GM19240 (cell line): ENCODE results near the gene PTGDS.

Experiments
- DNase-seq: peaks from one replicate; pipeline ENCODE4 v3.0.0; 2011; ENCODE audit warnings: low spot score; ENCODE audit not compliant: insufficient read length

The PTGDS gene

GRCh38 chr9:136945333-136946227, 31.7 kb upstream of the PTGDS start:
- no peak for DNase-seq

- DNase-seq, result no peak
Observed at GRCh38 chr9:136946228-136947027, 30.9 kb upstream of the PTGDS start.

DNA sequence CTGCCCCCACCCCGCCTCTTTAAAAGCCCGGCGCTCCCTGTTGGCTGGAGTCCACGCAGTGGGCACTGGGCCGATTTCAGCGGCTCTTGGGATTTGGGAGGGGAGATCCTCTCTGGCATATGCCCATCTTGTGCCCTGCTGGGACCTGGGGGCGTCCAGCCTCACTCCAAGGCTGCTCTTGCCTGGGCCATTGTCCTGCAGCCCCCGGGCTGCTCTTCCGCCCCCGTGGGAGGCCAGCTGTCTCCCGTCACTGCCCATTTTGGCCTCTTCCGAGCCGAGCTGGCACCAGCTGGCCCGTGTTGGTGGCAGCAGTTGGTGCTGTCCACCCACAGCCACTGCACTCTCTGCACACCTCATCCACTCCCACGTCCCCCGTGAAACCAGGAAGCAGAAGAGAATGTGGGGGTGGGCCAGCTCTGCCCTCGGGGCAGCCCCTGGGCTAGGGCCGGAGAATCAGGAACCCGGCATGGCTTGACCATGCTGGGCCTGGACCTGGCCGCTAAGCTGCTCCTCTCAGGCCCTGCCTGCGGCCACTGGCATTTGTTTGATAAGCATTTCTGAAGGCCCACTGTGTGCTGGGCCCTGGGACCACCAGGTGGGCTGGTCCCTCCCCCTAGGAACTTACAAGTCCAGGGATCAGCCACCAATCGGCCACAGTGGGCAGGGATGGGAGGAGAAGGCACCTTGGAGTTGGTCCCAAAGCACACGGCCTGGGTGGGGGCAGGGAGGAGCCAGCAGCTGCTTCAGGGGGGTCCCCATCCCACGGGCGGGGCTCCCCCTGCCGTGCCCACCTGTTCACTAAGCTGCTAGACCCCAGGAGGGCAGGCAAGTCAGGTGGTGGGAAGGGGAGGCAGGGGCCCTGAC, 30.0 kb upstream of the PTGDS start:
- DNase-seq, result no peak

- no peak for DNase-seq
Observed at GRCh38 chr9:136947955-136948510, 29.3 kb upstream of the PTGDS start.

- no peak for DNase-seq
Observed at GRCh38 chr9:136949239-136949816, 28.0 kb upstream of the PTGDS start.

DNA sequence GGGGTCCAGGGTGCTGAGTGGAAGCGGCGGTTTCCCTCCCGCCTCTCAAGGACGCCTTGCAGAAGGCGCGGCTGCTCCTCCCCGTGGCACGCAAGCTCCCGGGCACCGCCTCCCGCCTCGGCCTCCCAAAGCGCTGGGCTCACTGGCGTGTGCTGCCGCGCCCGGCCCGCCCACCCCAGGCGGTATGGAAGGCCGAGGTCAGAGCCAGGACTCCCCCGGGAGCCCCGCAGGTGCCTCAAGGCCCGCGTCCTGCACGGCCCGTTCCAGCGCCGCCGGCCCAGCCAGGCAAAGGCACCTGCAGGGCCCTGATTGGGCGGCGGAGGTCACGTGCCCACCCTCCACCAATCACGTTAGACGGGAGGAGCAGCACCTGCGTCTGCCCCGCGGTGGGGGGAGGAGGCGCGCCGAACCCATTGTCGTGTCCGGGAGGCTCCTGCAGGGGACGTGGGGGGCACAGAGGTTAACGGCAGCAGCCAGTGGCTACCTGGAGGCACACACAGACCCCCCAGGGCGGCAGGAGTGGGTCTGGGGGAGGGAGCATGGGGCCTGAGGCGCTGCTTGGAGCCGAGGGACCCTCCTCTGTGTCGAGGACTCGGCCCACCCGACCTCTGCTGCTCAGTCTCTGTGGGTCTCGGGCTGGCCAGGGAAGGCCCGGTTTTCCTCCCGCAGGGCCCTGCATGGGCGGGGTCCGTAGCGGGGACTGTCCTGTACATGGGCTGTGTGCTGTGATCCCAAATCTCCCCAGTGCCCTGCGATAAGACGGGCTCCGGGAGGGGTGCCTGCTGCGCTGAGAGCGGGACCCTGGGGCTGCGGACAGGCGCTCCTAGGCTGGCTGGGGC, 27.3 kb upstream of the PTGDS start:
- peak; percentile 100 for DNase-seq

- DNase-seq, result no peak
Observed at GRCh38 chr9:136950656-136951276, 26.5 kb upstream of the PTGDS start.

DNA sequence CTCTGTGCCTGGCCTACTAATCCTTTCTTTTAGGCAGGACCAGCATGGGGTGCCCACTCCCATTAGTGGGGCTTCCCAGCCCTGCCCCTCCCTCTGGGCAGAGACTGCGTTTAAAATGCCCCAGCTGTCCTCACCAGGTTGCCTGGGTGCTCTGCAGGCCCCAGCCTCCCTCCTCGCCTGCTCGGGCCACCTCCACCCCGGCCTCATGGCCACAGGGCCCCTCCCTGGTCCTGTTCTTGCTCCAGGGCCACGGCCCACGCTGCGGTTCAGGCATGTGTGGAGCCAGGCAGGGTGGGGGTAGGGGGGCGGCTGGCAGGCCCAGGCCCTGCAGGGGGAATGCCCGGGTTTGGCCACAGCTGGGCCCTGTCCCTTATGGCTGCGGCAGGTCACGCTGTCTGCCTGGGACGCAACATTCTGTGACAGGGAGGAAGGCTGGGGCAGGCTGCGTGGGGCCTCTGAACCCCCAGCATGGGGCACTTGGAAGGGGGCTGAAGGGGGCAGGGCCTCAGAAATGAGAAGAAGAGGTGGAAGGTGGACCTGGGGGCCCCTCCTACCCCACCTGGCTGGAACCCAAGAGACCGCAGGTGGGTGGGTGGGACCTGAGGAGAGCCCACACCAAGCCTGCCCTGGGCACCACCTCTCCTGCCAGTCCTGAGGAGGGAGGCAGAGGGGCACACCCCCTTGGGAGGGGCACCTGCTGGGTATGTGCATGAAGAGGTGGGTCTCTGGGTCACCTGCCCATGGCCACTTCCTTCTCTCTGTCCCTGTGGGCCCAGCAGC, 25.6 kb upstream of the PTGDS start, which contains the start of gene LCN12:
Gene LCN12 (plus strand): TSS at position 733 of the 780 bp plus-strand sequence. CDS start 55 bp downstream, outside the sequence.
- no peak for DNase-seq

GRCh38 chr9:136952321-136952850, 24.9 kb upstream of the PTGDS start:
- no peak for DNase-seq

- DNase-seq, result no peak
Observed at GRCh38 chr9:136952876-136953770, 24.2 kb upstream of the PTGDS start.

DNA sequence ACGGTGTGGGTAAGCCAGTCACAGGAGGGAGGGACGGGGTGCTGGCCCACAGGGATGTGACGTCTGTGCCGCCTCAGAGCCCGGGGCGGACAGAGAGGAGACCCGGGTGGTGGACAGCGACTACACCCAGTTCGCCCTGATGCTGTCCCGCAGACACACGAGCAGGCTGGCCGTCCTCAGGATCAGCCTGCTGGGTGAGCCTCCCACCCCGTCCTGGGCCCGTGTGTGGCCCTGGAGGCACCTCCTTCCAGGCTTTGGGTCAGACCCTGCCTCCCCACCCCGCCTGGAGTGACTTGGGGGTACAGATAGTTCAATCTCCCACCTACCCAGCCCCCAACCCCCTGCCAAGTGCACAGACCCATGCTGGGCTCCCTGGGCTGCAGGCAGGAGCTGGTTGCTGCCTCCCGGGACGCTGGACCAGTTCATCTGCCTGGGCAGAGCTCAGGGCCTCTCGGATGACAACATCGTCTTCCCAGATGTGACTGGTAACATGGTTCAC, 23.5 kb upstream of the PTGDS start:
- no peak for DNase-seq

DNA sequence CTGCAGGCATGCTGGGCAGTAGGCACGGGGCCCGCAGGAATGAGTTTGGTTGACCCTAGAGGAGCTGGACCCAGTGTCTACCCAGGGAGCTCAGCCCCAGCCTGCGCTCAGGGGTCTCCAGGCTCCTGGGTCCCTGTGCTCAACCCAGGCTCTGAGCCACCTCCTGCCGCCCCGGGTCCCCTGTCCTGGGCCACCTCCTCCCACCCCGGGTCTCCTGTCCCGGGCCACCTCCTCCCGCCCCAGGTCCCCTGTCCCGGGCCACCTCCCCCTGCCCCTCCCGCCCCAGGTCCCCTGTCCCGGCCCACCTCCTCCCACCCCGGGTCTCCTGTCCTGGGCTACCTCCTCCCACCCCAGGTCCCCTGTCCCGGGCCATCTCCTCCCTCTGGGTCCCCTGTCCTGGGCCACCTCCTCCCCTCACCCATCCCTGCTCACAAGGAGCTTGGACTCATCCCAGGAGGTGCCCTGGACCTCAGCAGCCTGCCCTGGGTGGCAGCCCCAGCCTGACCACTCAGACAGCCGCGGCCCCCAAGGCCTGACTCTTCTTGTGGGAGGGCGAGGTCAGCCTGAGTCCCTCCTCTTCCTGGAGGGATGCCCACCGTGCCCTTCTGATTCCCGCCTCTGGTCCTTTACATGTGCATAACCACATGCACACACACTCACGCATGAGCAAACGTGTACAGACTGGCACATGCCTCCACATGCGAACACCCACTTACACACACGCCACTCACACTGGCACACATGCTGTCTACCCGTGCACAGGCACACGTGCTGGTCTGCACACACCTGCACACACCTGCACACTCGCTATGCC, 22.8 kb upstream of the PTGDS start:
- DNase-seq, result no peak

GRCh38 chr9:136955202-136955942, 21.9 kb upstream of the PTGDS start:
- DNase-seq, result no peak

GRCh38 chr9:136955943-136956335, 21.4 kb upstream of the PTGDS start:
- no peak for DNase-seq

DNA sequence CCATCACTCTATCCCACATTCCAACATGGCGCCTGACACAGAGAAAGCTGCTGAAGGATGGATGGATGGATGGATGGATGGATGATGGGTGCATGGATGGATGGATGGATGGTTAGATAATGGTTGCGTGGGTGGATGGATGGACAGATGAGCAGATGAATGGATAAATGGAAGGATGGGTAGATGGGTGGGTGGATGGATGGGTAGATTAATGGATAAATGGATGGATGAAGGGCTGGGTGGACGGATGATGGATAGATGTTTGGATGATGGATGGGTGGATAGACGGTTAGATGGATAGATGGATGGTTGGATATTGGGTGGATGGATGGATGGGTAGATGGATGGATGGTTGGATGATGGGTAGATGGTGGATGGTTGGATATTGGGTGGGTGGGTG, 20.7 kb upstream of the PTGDS start:
- no peak for DNase-seq

DNA sequence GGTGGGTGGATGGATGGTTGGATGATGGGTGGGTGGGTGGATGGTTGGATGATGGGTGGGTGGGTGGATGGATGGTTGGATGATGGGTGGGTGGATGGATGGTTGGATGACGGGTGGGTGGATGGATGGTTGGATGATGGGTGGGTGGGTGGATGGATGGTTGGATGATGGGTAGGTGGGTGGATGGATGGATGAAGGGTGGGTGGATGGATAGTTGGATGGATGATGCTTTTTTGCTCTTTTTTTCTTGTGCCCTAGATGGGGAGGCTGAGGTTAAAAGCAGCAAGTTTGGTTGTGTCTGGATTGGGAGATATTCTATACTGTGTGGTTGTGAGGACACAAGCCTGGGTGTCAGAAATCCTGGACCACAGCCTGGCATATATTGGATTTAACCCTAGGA, 19.8 kb upstream of the PTGDS start:
- DNase-seq, result no peak
